ENCODE results near the gene CMTM4. TPM values are rescaled to one million over a fixed set of nuclear protein-coding genes. Genes with fewer than 3 reads are reported as not detected.

The CMTM4 gene
- polyA plus RNA-seq, 1 of the 3 experiments (the other 2 are of a cell fraction): 21.7 TPM

GRCh38 chr16:66601471-66601870 lies 95.1 kb downstream of the CMTM4 start:
- TF ChIP-seq ZBTB33 (IDR thresholded peaks at IDR 0.05; ENCODE audit: borderline replicate concordance, low read depth): no peak
- TF ChIP-seq RCOR1 (IDR thresholded peaks at IDR 0.05; ENCODE audit: low read length): no peak
- TF ChIP-seq IRF3 (IDR thresholded peaks at IDR 0.05; ENCODE audit: low read depth, low read length): no peak
- TF ChIP-seq MEF2A (IDR thresholded peaks at IDR 0.05; ENCODE audit: borderline replicate concordance, low read depth): no peak
- TF ChIP-seq CTCF (IDR thresholded peaks at IDR 0.05): no peak
- no peak for TF ChIP-seq EZH2phosphoT487 (IDR thresholded peaks at IDR 0.05; ENCODE audit: borderline replicate concordance, low read depth)
- no peak for TF ChIP-seq NFIC (IDR thresholded peaks at IDR 0.05; ENCODE audit: borderline replicate concordance)
- TF ChIP-seq RFX5 (IDR thresholded peaks at IDR 0.05; ENCODE audit: low read length): no peak
- TF ChIP-seq FOSL2 (IDR thresholded peaks at IDR 0.05; ENCODE audit: borderline replicate concordance, low read depth): no peak
- no peak for TF ChIP-seq PBX3 (IDR thresholded peaks at IDR 0.05)
- no peak for TF ChIP-seq MXI1 (IDR thresholded peaks at IDR 0.05; ENCODE audit: low read depth, low read length)
- TF ChIP-seq POLR2AphosphoS5 (IDR thresholded peaks at IDR 0.05; ENCODE audit: low read depth, low read length): no peak
- no peak for TF ChIP-seq TEAD4 (IDR thresholded peaks at IDR 0.05; ENCODE audit: borderline replicate concordance, insufficient read depth)
- TF ChIP-seq RXRA (IDR thresholded peaks at IDR 0.05; ENCODE audit: borderline replicate concordance, low read depth): no peak
- no peaks in the 10 kb centered on the region for H3K36me3 ChIP-seq (replicated peaks in 1 of 2; ENCODE audit: control insufficient read depth in 1 of 2, insufficient read depth in 2 of 2, low read length in 1 of 2)
- no peak overlapping the region for H3K27ac ChIP-seq (ENCODE audit: low read depth in 2 of 2, low read length in 1 of 2)
- H3K27me3 ChIP-seq (ENCODE audit: insufficient read depth): no peaks in the 10 kb centered on the region
- H3K9me3 ChIP-seq: no peaks in the 10 kb centered on the region
- WGBS (ENCODE audit: low lambda C conversion rate): 71% methylated on average over 2 of the region's 5 CpGs
- peaks cover 19% of the 10 kb centered on the region for H3K79me2 ChIP-seq (ENCODE audit: insufficient read depth)
- no peak overlapping the region for H3K4me3 ChIP-seq (ENCODE audit: low read depth in 2 of 2, low read length in 1 of 2)
- no peak overlapping the region for H3K4me2 ChIP-seq
- no peak overlapping the region for H2AFZ ChIP-seq (ENCODE audit: low read depth)
- H3F3A ChIP-seq (replicated peaks; ENCODE audit: insufficient read depth): peaks cover 9% of the 10 kb centered on the region
- H3K4me1 ChIP-seq (ENCODE audit: control insufficient read depth in 1 of 2, insufficient read depth in 2 of 2, low read depth in 1 of 2, low read length in 1 of 2): peaks cover 3 to 12% of the 10 kb centered on the region in 2 experiments; a peak in 2 of 4 replicates
- DNase-seq: no peak
- no peaks in the 10 kb centered on the region for H3K9me2 ChIP-seq
- ChIA-PET POLR2A (no interaction called here), CTCF (interaction anchor here (0.8 to 1.3 kb wide), 2 partner anchors 49 to 195 kb away, joined by 3 to 4 read pairs; partner anchors contain the start of gene CKLF)
- peaks cover 2% of the 10 kb centered on the region; the same call in 1 of the 2 replicates for H4K20me1 ChIP-seq (ENCODE audit: insufficient read depth)
- no peak overlapping the region for H3K9ac ChIP-seq
